ENCODE measurements around the gene ZNF232.

DNA sequence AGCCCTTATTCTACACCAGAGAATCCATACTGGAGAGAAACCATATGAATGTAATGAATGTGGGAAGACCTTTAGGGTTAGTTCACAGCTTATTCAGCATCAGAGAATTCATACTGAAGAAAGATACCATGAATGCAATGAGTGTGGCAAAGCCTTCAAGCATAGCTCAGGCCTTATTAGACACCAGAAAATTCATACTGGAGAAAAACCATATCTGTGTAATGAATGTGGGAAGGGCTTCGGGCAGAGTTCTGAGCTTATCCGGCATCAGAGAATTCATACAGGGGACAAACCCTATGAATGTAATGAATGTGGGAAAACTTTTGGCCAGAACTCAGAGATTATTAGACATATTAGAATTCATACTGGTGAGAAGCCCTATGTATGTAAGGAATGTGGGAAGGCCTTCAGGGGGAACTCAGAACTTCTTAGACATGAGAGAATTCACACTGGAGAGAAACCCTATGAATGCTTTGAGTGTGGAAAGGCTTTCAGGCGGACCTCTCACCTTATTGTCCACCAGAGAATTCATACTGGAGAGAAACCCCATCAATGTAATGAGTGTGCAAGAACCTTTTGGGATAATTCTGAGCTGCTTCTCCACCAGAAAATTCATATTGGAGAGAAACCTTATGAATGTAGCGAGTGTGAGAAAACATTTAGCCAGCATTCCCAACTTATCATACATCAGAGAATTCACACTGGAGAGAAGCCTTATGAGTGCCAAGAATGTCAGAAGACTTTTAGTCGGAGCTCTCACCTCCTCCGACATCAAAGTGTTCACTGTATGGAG is 19.3 kb downstream of the ZNF232 start:
- TF ChIP-seq, protein P1, sequence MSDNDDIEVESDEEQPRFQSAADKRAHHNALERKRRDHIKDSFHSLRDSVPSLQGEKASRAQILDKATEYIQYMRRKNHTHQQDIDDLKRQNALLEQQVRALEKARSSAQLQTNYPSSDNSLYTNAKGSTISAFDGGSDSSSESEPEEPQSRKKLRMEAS (IDR thresholded peaks at IDR 0.05) = no peak
- no peak for TF ChIP-seq TAF1 (IDR thresholded peaks at IDR 0.05; ENCODE audit: low read depth)
- no peak for TF ChIP-seq FOXM1 (IDR thresholded peaks at IDR 0.05; ENCODE audit: borderline replicate concordance, low read depth)
- no peak for TF ChIP-seq EP300 (IDR thresholded peaks at IDR 0.05; ENCODE audit: borderline replicate concordance)
- TF ChIP-seq, protein P2, sequence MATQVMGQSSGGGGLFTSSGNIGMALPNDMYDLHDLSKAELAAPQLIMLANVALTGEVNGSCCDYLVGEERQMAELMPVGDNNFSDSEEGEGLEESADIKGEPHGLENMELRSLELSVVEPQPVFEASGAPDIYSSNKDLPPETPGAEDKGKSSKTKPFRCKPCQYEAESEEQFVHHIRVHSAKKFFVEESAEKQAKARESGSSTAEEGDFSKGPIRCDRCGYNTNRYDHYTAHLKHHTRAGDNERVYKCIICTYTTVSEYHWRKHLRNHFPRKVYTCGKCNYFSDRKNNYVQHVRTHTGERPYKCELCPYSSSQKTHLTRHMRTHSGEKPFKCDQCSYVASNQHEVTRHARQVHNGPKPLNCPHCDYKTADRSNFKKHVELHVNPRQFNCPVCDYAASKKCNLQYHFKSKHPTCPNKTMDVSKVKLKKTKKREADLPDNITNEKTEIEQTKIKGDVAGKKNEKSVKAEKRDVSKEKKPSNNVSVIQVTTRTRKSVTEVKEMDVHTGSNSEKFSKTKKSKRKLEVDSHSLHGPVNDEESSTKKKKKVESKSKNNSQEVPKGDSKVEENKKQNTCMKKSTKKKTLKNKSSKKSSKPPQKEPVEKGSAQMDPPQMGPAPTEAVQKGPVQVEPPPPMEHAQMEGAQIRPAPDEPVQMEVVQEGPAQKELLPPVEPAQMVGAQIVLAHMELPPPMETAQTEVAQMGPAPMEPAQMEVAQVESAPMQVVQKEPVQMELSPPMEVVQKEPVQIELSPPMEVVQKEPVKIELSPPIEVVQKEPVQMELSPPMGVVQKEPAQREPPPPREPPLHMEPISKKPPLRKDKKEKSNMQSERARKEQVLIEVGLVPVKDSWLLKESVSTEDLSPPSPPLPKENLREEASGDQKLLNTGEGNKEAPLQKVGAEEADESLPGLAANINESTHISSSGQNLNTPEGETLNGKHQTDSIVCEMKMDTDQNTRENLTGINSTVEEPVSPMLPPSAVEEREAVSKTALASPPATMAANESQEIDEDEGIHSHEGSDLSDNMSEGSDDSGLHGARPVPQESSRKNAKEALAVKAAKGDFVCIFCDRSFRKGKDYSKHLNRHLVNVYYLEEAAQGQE (IDR thresholded peaks at IDR 0.05; ENCODE audit: low read depth) = no peak
- TF ChIP-seq RAD21 (IDR thresholded peaks at IDR 0.05; ENCODE audit: low read depth) = no peak
- TF ChIP-seq CEBPB (IDR thresholded peaks at IDR 0.05) = no peak
- TF ChIP-seq, protein P3, sequence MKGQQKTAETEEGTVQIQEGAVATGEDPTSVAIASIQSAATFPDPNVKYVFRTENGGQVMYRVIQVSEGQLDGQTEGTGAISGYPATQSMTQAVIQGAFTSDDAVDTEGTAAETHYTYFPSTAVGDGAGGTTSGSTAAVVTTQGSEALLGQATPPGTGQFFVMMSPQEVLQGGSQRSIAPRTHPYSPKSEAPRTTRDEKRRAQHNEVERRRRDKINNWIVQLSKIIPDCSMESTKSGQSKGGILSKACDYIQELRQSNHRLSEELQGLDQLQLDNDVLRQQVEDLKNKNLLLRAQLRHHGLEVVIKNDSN (IDR thresholded peaks at IDR 0.05) = peak; percentile 49
- no peak for TF ChIP-seq TEAD4 (IDR thresholded peaks at IDR 0.05)
- TF ChIP-seq TCF12 (IDR thresholded peaks at IDR 0.05; ENCODE audit: low read depth) = no peak
- TF ChIP-seq YY1 (IDR thresholded peaks at IDR 0.05; ENCODE audit: low read depth) = no peak
- no peak for TF ChIP-seq ZBTB7A (IDR thresholded peaks at IDR 0.05; ENCODE audit: low read depth)

All from Ishikawa (cell line).